ENCODE data around the gene APH1B. TPM values are rescaled to one million over a fixed set of nuclear protein-coding genes. Genes with fewer than 3 reads are reported as not detected.

Gene APH1B
- total RNA-seq, 1 experiment from 2014 or later, result 5.2 TPM

- intact Hi-C loops (cut with micrococcal nuclease), result no loop called here
Measured at GRCh38 chr15:63349621-63350020, 72.2 kb downstream of the APH1B start.

GRCh38 chr15:63350178-63350621, 72.8 kb downstream of the APH1B start:
- TF ChIP-seq CTCF (IDR thresholded peaks at IDR 0.05; ENCODE audit: unreplicated experiment), result no peak
- no peaks in the 10 kb centered on the region for H3K9me3 Mint-ChIP-seq (ENCODE audit: unreplicated experiment)
- no TSS peak for BruUV-seq (replicated peaks)
- intact Hi-C loops (cut with micrococcal nuclease), result no loop called here
- H3K4me1 Mint-ChIP-seq (ENCODE audit: insufficient read depth, unreplicated experiment), result peaks cover 30% of the 10 kb centered on the region
- H3K27me3 Mint-ChIP-seq (ENCODE audit: insufficient read depth, unreplicated experiment), result no peaks in the 10 kb centered on the region
- no peak overlapping the region for H3K4me3 Mint-ChIP-seq (ENCODE audit: unreplicated experiment)
- H3K36me3 Mint-ChIP-seq (ENCODE audit: insufficient read depth, unreplicated experiment), result peaks cover 4% of the 10 kb centered on the region
- DNase-seq (ENCODE audit: unreplicated experiment), result no peak
- ChIA-PET CTCF (interaction anchor here (0.8 to 1.8 kb wide), 2 partner anchors 22 to 58 kb away, joined by 3 to 5 read pairs; no protein-coding TSS in a partner anchor), POLR2A (interaction anchor here (1.6 to 3.1 kb wide), 5 partner anchors 11 to 30 kb away, joined by 5 to 23 read pairs (median 6); no protein-coding TSS in a partner anchor)
- no peak overlapping the region for H3K27ac Mint-ChIP-seq (ENCODE audit: low read depth, unreplicated experiment)

More at GRCh38 chr15:63349621-63350020, 72.2 kb downstream of the APH1B start:
- Mint-ChIP-seq H3K4me1 (ENCODE audit: insufficient read depth, unreplicated experiment) (peaks cover 36% of the 10 kb centered on the region), H3K27ac (ENCODE audit: low read depth, unreplicated experiment) (no peak overlapping the region), H3K27me3 (ENCODE audit: insufficient read depth, unreplicated experiment) (no peaks in the 10 kb centered on the region), H3K9me3 (ENCODE audit: unreplicated experiment) (no peaks in the 10 kb centered on the region), H3K36me3 (ENCODE audit: insufficient read depth, unreplicated experiment) (peaks cover 4% of the 10 kb centered on the region), H3K4me3 (ENCODE audit: unreplicated experiment) (no peak overlapping the region)
- no TSS peak for BruUV-seq (replicated peaks)
- DNase-seq (ENCODE audit: unreplicated experiment), result no peak
- POLR2A ChIA-PET, result interaction anchor here (1.0 to 3.1 kb wide), 8 partner anchors 10 to 32 kb away, joined by 4 to 23 read pairs (median 8); partner anchors contain the start of gene CA12
- CTCF ChIA-PET, result interaction anchor here (0.6 to 1.8 kb wide), 3 partner anchors 12 to 32 kb away, joined by 3 to 5 read pairs (median 3); partner anchors contain the start of gene CA12
- TF ChIP-seq CTCF (IDR thresholded peaks at IDR 0.05; ENCODE audit: unreplicated experiment), result no peak

GRCh38 chr15:63351170-63351569, 73.8 kb downstream of the APH1B start:
- TF ChIP-seq CTCF (IDR thresholded peaks at IDR 0.05; ENCODE audit: unreplicated experiment), result no peak
- POLR2A ChIA-PET, result interaction anchor here (1.1 to 2.2 kb wide), 3 partner anchors 11 to 70 kb away, joined by 3 to 6 read pairs (median 6); no protein-coding TSS in a partner anchor
- Mint-ChIP-seq H3K4me1 (ENCODE audit: insufficient read depth, unreplicated experiment) (peaks cover 30% of the 10 kb centered on the region), H3K9me3 (ENCODE audit: unreplicated experiment) (no peaks in the 10 kb centered on the region), H3K27ac (ENCODE audit: low read depth, unreplicated experiment) (no peak overlapping the region), H3K36me3 (ENCODE audit: insufficient read depth, unreplicated experiment) (peaks cover 4% of the 10 kb centered on the region), H3K27me3 (ENCODE audit: insufficient read depth, unreplicated experiment) (no peaks in the 10 kb centered on the region), H3K4me3 (ENCODE audit: unreplicated experiment) (no peak overlapping the region)
- DNase-seq (ENCODE audit: unreplicated experiment), result no peak
- no TSS peak for BruUV-seq (replicated peaks)
- CTCF ChIA-PET, result interaction anchor here (1.5 kb wide), 1 partner anchor 12 kb away, joined by 4 read pairs; no protein-coding TSS in a partner anchor
- intact Hi-C loops (cut with micrococcal nuclease), result no loop called here

GRCh38 chr15:63352808-63353207, 75.4 kb downstream of the APH1B start:
- TF ChIP-seq CTCF (IDR thresholded peaks at IDR 0.05; ENCODE audit: unreplicated experiment), result no peak
- intact Hi-C loops (cut with micrococcal nuclease), result no loop called here
- Mint-ChIP-seq H3K4me1 (ENCODE audit: insufficient read depth, unreplicated experiment) (peaks cover 30% of the 10 kb centered on the region), H3K36me3 (ENCODE audit: insufficient read depth, unreplicated experiment) (peaks cover 4% of the 10 kb centered on the region), H3K27ac (ENCODE audit: low read depth, unreplicated experiment) (no peak overlapping the region), H3K27me3 (ENCODE audit: insufficient read depth, unreplicated experiment) (no peaks in the 10 kb centered on the region), H3K4me3 (ENCODE audit: unreplicated experiment) (no peak overlapping the region), H3K9me3 (ENCODE audit: unreplicated experiment) (no peaks in the 10 kb centered on the region)
- DNase-seq (ENCODE audit: unreplicated experiment), result no peak
- ChIA-PET POLR2A (no interaction called here), CTCF (interaction anchor here (0.8 kb wide), 1 partner anchor 15 kb away, joined by 3 read pairs; no protein-coding TSS in a partner anchor)
- no TSS peak for BruUV-seq (replicated peaks)

Data from MCF 10A (cell line).